Loucy (cell line): ENCODE measurements around the gene RHBDD2.

Source experiments
- EZH2phosphoT487 ChIP-seq: fragments of 200-600 bp; IDR thresholded peaks from 2 replicates; pipeline ENCODE4 v1.6.1; 2018; ENCODE audit warnings: antibody characterized with exemption, mild to moderate bottlenecking, moderate library complexity, borderline replicate concordance
- TF ChIP-seq, protein P1 (sequence below): fragments of 200-600 bp; sonication (generic); conservative IDR thresholded peaks from 2 replicates; pipeline ENCODE4 v1.5.1; 2014; ENCODE audit warnings: mild to moderate bottlenecking, antibody characterized with exemption, low read length

DNA sequence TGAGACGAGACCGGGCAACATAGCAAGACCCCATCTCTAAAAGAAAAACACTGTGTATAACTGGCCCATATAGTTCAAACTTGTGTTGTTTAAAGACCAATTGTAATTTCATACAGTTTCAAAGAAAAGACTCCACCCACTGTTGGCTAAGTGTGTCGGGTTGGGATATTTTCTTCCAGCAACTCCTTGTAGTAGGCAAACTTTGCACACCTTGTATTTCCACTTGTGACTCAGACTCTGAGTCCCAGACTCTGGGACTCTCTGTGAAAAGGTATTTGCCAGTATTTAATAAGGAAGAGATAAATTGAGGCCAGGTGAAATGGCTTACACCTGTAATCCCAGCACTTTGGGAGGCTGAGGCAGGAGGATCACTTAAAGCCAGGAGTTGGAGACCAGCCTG is 29.3 kb upstream of the RHBDD2 start:
- TF ChIP-seq, protein P1, sequence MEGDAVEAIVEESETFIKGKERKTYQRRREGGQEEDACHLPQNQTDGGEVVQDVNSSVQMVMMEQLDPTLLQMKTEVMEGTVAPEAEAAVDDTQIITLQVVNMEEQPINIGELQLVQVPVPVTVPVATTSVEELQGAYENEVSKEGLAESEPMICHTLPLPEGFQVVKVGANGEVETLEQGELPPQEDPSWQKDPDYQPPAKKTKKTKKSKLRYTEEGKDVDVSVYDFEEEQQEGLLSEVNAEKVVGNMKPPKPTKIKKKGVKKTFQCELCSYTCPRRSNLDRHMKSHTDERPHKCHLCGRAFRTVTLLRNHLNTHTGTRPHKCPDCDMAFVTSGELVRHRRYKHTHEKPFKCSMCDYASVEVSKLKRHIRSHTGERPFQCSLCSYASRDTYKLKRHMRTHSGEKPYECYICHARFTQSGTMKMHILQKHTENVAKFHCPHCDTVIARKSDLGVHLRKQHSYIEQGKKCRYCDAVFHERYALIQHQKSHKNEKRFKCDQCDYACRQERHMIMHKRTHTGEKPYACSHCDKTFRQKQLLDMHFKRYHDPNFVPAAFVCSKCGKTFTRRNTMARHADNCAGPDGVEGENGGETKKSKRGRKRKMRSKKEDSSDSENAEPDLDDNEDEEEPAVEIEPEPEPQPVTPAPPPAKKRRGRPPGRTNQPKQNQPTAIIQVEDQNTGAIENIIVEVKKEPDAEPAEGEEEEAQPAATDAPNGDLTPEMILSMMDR = no peak
- no peak for TF ChIP-seq EZH2phosphoT487
